Heart right ventricle (tissue), 16 donors: ENCODE measurements around the gene ATP2B2. TPM values are rescaled to one million over a fixed set of nuclear protein-coding genes. Genes with fewer than 3 reads are reported as not detected.

Source experiments
- ATAC-seq, 8 donors: fragments of 200-7000 bp; cut with Tn5 transposase; one replicate each; pipeline ENCODE4 v1.9.1; 2020; ENCODE audit warnings: mild to moderate bottlenecking in 8 of 8, moderate library complexity in 8 of 8, moderate number of reproducible peaks in 1 of 8
- DNase-seq, 2 donors: peaks; one replicate each; pipeline ENCODE4 v3.0.0-alpha.2; 2020
- H3K27ac ChIP-seq, 10 donors: fragments of 200-600 bp; sonication (generic) in 2 of 10; one replicate each; pipeline versions ENCODE4 v1.5.0 to v1.8.0; 2020 to 2022; ENCODE audit warnings: mild to moderate bottlenecking in 3 of 10
- H3K27me3 ChIP-seq, 7 donors: fragments of 200-600 bp; one replicate each; pipeline ENCODE4 v1.8.0; 2021 to 2022; ENCODE audit warnings: mild to moderate bottlenecking in 2 of 7
- H3K36me3 ChIP-seq, 9 donors: fragments of 200-600 bp; sonication (generic) in 1 of 9; one replicate each; pipeline versions ENCODE4 v1.5.0 to v1.8.0; 2020 to 2022; ENCODE audit warnings: mild to moderate bottlenecking in 2 of 9
- H3K4me1 ChIP-seq, 9 donors: fragments of 200-600 bp; sonication (generic) in 1 of 9; one replicate each; pipeline versions ENCODE4 v1.5.0 to v1.8.0; 2020 to 2022; ENCODE audit warnings: mild to moderate bottlenecking in 4 of 9
- H3K4me3 ChIP-seq, 10 donors: fragments of 200-600 bp; sonication (generic) in 2 of 10; one replicate each; pipeline versions ENCODE4 v1.5.0 to v1.8.0; 2020 to 2022; ENCODE audit warnings: mild to moderate bottlenecking in 7 of 10, moderate library complexity in 2 of 10
- H3K9me3 ChIP-seq, 11 donors: fragments of 200-600 bp in 10 of 11; sonication (generic) in 2 of 11; one replicate each; pipeline versions ENCODE4 v1.5.0 to v1.8.0; 2013 to 2022; ENCODE audit warnings: mild to moderate bottlenecking in 2 of 11, control low read depth in 1 of 11, moderate library complexity in 1 of 11
- WGBS, 2 donors: extraction: QIAGEN DNeasy Blood & Tissue Kit; methylation state at CpG; one replicate each; pipeline ENCODE4 v1.1.7; 2013; ENCODE audit warnings: inconsistent platforms in 1 of 2; 5-methylcytosine and 5-hydroxymethylcytosine counted together
- intact Hi-C, 10 donors: fragments of 100-400 bp; cut with DNase I; formaldehyde crosslinking; loops; one replicate each; pipeline versions ENCODE4 v1.11.1 to v1.14.2; 2022
- polyA plus RNA-seq, 2 donors: library from polyadenylated mRNA; stranded (reverse); fragments of 200-250 nt; gene quantifications; one replicate each; pipeline ENCODE4 v1.2.3, GENCODE V29; 2013
- total RNA-seq, 10 donors: library from RNA; stranded (reverse); fragmentation: NEBNext Ultra II Directional in 3 of 10; extraction: Animal tissue kit (Norgen Biotek cat#: 25700) in 3 of 10; gene quantifications; one replicate each; pipeline versions ENCODE4 v1.2.1 to v1.2.4, GENCODE V29; 2021 to 2023
- TF ChIP-seq, protein P1 (sequence below), 9 donors: fragments of 200-600 bp; sonication (generic) in 2 of 9; IDR thresholded peaks; one replicate each; pipeline versions ENCODE4 v1.5.0 to v1.8.0; 2021 to 2022; ENCODE audit warnings: antibody characterized with exemption in 9 of 9, mild to moderate bottlenecking in 5 of 9, moderate library complexity in 1 of 9
- donor health status: Arrhythmogenic right ventricular cardiomyopathy.
- donor health status: ischemic (EF 13 %, LVEDD 7.1; RV severe dilation, severe dysfunction).
- donor health status: healthy with polysubstance abuse.
- donor health status: DM: no; HTN: yes; CAD: no.
- donor health status: DM: no; HTN: no; CAD: no.
- donor health status: ischemic (EF 25% LVEDD 6.9; RV normal size, moderate dysfunction).
- donor health status: ischemic (EF 25% LVEDD 5.7; RV mildly dilated, moderate dysfunction).
- donor health status: healthy.
- donor health status: DM: yes; HTN: yes; CAD: no.
- donor health status: Ischemic cardiomyopathy.
- donor health status: ischemic (EF 35%, LVEDD 5.7; RV mildly dilated, moderate dysfunction).
- donor health status: nonischemic (EF 11% LVEDD 7.7; RV severe dilation, severe dysfunction).
- donor health status: DM: yes; HTN: yes; CAD: no.
- donor health status: PGD.
- donor health status: ischemic (EF 29% LVEDD 5.4; RV normal size, mild dysfunction).
- donor health status: nonischemic (EF 23%, LVEDD 6.1; RV moderate dilation, normal function).

Gene ATP2B2
- total and polyA plus RNA-seq, 12 donors: under 0.01 to 0.30 (median 0.11) TPM; not detected in 4

DNA sequence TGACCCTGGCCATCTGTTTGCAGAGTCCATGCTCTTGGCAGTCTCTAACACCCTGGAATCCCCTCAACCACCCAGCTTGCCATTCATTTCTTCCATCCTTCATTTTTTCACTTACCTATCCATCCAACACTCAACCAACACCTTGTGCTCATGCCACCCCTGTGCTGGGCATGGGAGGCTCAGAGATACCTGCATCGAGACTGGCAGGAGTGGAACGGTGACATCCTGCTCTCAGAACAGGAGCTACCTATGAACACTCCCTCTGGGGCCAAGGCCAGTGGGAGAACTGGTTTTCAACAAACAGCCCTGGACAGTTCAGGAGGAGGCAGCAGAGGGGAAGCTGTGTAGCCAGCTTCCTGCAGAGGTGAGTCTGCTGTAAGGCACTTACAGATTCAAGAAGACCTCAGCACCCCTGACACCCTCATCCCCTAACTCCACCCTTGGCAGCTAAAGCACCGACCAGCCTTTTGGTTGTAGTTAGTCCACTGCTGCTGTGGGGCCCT, 19.5 kb upstream of the ATP2B2 start:
- H3K27ac ChIP-seq: no peak overlapping the region
- no peak overlapping the region for H3K4me3 ChIP-seq
- H3K36me3 ChIP-seq: no peaks in the 10 kb centered on the region
- intact Hi-C loops: no loop called here
- no peaks in the 10 kb centered on the region for H3K9me3 ChIP-seq
- H3K27me3 ChIP-seq: peaks cover 0 to 57% (median 26%) of the 10 kb centered on the region in 7 donors
- ATAC-seq: no peak
- TF ChIP-seq, protein P1, sequence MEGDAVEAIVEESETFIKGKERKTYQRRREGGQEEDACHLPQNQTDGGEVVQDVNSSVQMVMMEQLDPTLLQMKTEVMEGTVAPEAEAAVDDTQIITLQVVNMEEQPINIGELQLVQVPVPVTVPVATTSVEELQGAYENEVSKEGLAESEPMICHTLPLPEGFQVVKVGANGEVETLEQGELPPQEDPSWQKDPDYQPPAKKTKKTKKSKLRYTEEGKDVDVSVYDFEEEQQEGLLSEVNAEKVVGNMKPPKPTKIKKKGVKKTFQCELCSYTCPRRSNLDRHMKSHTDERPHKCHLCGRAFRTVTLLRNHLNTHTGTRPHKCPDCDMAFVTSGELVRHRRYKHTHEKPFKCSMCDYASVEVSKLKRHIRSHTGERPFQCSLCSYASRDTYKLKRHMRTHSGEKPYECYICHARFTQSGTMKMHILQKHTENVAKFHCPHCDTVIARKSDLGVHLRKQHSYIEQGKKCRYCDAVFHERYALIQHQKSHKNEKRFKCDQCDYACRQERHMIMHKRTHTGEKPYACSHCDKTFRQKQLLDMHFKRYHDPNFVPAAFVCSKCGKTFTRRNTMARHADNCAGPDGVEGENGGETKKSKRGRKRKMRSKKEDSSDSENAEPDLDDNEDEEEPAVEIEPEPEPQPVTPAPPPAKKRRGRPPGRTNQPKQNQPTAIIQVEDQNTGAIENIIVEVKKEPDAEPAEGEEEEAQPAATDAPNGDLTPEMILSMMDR (IDR thresholded peaks at IDR 0.05): no peak
- no peaks in the 10 kb centered on the region for H3K4me1 ChIP-seq
- 72 to 80% methylated on average over 3 of the region's 3 CpGs for WGBS, 2 donors
- no peak for DNase-seq

DNA sequence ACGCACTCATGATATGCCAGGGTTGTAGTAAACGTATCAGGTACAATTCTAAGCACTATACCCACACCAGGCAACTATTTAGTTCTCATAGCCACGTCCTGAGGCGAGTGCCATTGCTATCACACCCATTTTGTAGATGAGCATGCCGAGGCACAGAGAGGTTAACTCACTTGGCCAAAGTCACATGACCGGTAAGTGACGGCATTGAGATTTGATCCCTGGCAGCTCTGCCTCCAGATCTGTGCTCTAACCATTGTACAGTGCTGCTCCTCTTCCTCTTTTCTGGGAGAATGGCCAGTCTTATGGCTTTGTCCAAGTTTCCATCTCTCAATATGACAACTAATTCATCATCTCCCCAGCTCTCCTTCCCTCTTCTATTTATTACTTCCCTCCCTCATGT, 18.9 kb upstream of the ATP2B2 start:
- Histone ChIP-seq H3K4me3 (no peak overlapping the region), H3K27me3 (peaks cover 0 to 58% (median 26%) of the 10 kb centered on the region in 7 donors), H3K9me3 (no peaks in the 10 kb centered on the region), H3K27ac (no peak overlapping the region), H3K4me1 (no peaks in the 10 kb centered on the region), H3K36me3 (no peaks in the 10 kb centered on the region)
- TF ChIP-seq, protein P1 (IDR thresholded peaks at IDR 0.05): no peak
- 80% methylated on average over 7 of the region's 7 CpGs for WGBS, 2 donors
- ATAC-seq (no peak), DNase-seq (no peak)
- intact Hi-C loops: no loop called here

DNA sequence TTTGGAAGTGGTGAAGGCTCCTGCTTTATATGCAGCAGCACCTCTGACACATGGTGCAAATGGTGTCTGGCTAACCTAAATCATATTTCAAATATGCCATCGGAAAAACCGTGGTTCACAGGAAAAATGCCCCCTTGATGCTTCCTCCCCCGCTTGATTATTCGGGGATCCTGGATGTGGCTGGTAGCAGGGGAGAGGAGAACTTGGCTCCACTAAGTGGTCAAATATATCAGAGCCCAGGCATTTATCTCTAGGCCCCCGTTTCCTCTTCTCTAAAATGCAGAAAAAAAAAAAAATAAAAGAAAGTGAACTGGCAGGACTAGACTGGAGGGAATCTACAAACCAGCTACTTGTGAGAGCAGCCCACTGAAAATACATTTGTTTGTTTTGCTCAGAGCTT, 18.2 kb upstream of the ATP2B2 start:
- Histone ChIP-seq H3K9me3 (no peaks in the 10 kb centered on the region), H3K27me3 (peaks cover 0 to 53% (median 26%) of the 10 kb centered on the region in 7 donors), H3K4me3 (no peak overlapping the region), H3K27ac (no peak overlapping the region), H3K4me1 (peaks cover 0 to 6% (median 0%) of the 10 kb centered on the region in 9 donors), H3K36me3 (no peaks in the 10 kb centered on the region)
- TF ChIP-seq, protein P1 (IDR thresholded peaks at IDR 0.05): no peak
- 55 to 65% methylated on average over 5 of the region's 5 CpGs for WGBS, 2 donors
- no peak for ATAC-seq
- intact Hi-C loops: no loop called here
- DNase-seq: no peak

DNA sequence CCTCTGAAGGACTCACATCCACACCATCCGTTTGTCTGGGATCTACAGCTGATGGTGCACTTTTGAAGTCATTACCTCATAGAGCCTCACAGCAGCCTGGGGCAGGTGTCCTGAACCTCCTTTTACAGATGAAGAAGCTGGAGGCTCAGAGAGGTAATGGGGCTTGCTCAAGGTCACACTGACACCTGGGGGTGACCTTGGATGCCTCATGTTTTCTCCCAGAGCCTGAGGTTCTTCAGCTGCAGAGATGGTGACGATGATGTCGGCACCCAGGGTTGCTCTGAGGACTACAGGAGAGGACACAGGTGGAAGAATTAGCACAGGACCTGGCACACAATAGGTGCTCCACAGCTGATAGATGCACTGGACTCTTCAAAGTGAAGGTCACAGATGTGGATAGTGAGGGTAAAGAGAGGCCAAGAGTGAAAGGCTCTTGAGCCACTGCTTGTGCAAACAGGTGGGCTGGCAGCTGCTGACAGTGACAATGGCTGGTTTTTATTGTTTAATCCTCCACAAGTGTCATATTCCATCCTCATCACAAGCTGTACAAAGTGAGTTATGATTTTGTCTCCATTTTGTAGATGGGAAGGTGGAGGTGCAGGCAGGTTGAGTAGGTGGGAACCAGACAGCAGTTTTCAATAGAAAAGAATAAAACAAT, 17.4 kb upstream of the ATP2B2 start:
- TF ChIP-seq, protein P1 (IDR thresholded peaks at IDR 0.05): no peak
- Histone ChIP-seq H3K9me3 (no peaks in the 10 kb centered on the region), H3K27ac (no peak overlapping the region), H3K4me1 (peaks cover 0 to 14% (median 0%) of the 10 kb centered on the region in 9 donors), H3K4me3 (no peak overlapping the region), H3K36me3 (no peaks in the 10 kb centered on the region), H3K27me3 (peaks cover 0 to 53% (median 26%) of the 10 kb centered on the region in 7 donors)
- intact Hi-C loops: no loop called here
- WGBS, 2 donors: 82 to 92% methylated on average over 3 of the region's 3 CpGs
- no peak for DNase-seq
- no peak for ATAC-seq
